Superior temporal gyrus (tissue), 1 donor: ENCODE results near the gene GZF1.

Experiments used
- DNase-seq: peaks from one replicate; pipeline ENCODE4 v3.0.0-alpha.2; 2016; ENCODE audit errors: extremely low spot score

Gene GZF1

GRCh38 chr20:23407781-23408464, 45.9 kb downstream of the GZF1 start:
- no peak for DNase-seq

- DNase-seq = no peak
Measured at GRCh38 chr20:23408957-23409356, 47.0 kb downstream of the GZF1 start.

DNA sequence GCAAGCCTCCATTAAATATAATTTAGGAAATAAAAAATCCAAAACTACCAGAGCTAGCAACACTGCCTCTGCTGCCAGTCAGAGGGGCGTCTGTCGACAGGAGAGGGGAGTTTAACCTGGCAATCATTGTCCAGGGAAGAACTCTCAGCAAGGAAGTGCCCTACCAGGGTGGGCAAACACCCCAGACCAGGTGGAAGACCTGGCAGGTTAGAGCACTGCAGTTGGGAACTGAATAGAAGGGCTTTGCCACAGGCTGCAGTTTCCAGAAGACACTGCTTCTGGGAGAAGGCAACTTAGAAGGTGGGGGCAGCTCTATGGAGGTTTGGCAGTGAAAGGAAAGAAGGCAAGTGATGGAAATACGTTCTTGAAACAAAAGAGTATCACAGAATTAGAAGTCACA, 47.8 kb downstream of the GZF1 start:
- DNase-seq = no peak

DNA sequence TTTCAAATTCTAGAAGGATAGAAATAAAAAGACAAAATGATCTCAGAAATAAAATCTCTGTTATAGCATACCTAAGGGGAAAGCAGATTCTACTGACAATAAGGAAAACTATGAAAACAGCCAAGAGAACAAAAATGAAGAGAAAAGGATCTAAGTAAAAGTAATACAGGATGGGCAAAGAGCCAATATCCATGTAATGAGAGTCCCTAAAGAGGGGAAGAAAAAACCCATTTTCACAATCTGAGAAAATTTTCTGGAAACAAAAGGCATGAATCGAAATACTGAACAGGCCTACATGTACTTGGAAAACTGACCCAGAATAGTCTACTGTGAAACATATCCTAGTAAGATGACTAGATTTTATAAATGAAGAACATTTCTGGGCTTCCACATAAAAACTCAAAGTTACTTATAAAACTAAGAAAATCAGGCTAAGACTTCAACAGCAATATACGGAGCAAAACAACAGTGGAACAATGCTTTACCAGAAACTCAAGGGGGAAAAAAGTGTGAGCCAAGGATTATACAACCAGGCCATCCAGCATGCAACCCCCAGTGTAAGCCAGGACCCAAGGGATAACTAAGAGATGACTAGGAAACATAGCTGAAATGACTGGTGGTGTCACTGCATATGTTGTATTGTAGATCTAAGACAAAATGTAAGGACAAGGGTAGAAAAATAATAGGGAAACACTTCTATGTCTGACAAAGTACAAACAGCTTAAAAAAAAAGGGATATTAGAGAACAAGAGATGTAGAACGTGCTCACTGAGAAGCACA, 49.1 kb downstream of the GZF1 start:
- no peak for DNase-seq

DNA sequence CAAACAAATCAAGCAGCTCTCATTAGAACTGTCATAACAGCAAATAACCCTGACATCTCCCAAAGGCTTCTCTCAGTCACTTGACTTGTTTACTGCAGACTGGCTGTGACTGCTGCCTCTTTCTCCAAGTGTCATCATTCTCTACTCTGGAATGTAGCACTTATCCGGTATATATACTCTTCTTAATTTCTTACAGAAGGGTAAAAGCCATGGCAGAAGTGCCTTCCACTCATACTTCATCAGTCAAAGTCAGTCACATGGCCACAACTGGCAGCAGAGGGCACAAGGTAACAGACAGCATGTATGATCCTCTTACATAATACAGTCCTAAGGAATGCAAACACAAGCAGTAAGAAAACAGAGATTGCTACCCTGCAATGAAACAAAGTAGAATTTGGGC, 50.0 kb downstream of the GZF1 start:
- DNase-seq = no peak

DNA sequence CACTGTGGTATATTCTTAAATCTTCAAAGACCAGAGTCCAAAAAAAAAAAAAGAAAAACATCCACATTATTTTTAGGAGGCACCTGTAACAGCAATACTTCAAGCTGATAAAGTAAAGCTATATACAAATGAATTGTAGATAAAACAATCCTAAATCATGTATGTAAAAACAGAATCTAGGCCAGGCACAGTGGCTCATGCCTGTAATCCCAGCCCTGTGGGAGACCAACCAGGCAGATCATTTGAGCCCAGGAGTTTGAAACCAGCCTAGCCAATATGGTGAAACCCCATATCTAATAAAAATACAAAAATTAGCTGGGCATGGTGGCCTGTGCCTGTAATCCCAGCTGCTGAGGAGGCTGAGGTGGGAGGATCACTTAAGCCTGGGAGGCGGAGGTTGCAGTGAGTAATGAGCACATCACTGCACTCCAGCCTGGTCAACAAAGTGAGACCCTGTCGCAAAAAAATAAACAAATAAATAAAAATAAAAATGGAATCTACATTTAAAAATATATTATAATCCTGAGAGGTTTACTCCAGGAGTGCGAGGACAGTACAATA, 52.0 kb downstream of the GZF1 start:
- no peak for DNase-seq

GRCh38 chr20:23414526-23415188, 52.7 kb downstream of the GZF1 start:
- DNase-seq = no peak

GRCh38 chr20:23415555-23415954, 53.6 kb downstream of the GZF1 start:
- no peak for DNase-seq

- DNase-seq = no peak
Measured at GRCh38 chr20:23415959-23416583, 54.1 kb downstream of the GZF1 start.

DNA sequence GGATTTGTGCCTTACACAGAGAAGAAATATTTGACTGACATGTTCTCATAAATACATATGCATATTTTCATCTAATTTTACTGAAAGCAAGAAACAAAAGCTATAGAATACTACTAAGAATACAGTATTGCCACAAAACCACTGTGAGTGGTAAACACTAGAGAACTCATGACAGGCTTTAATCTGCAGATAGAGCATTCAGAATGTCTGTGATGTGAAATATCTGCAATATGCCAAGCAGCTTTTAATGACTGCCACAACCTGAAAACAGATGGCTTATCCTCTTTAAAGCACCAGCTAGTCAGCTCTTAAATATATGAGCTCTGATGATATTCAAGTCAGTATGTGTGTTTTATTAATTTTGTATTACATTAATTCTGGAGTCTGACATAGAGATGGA, 55.9 kb downstream of the GZF1 start:
- no peak for DNase-seq

DNA sequence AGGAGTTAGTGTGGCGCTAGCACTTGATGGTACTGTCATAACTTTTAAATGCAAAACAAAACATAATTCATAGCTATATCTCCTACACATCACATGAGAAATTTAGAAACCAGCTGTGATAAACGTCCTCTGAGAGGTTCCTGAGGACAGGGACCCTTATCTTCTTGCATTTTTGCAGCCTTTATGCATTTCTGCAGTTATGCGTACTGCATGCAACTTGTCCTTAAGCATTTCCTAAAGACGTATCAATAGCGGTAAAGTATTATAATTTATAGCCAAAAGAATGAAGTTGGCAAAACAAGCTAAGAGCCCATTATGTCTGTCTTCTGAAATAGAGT, 57.6 kb downstream of the GZF1 start:
- DNase-seq = peak; percentile 51

DNA sequence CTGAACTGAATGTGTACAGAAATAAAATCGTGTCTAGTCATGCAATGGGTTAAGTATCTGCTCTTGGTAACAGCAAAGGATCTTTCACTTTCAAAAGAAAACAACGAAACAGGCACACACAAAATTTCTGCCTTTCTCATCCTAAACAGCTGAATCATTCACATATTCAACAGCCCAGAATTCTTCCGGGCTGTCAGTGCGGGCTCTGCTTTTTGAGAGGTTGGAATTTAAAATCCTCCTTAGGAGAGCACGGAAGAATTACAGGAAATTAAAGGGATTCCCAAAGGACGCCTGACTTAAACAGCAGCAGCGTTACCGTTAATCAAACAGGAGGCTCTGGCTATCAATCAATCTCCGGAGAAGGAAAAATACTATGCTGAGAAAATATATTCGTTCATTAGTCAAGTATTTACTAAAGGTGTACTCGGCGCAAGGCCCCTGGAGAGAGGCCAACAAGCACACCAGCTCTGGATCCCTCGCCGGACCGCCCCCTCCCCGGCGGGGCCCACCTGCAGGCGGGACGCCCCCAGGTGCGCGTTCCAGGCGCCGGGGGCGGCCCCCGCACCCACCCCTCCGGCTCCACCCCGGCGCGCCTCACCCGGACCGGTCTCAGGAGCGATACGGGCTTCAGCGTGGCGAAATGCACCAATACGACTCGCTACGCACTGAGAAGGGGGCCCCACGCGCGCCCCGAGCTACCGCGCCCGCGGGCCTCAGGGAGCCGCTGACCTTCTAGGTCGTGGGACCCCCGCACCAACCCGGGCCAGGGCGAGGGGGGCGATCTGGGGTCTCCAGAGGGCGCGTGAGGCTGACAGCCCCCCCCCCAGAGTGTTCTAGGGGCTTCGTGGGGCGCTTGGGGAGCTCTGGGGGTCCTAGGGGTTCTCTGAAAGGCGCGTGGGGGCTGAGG, 58.3 kb downstream of the GZF1 start:
- DNase-seq = peak; percentile 56

DNA sequence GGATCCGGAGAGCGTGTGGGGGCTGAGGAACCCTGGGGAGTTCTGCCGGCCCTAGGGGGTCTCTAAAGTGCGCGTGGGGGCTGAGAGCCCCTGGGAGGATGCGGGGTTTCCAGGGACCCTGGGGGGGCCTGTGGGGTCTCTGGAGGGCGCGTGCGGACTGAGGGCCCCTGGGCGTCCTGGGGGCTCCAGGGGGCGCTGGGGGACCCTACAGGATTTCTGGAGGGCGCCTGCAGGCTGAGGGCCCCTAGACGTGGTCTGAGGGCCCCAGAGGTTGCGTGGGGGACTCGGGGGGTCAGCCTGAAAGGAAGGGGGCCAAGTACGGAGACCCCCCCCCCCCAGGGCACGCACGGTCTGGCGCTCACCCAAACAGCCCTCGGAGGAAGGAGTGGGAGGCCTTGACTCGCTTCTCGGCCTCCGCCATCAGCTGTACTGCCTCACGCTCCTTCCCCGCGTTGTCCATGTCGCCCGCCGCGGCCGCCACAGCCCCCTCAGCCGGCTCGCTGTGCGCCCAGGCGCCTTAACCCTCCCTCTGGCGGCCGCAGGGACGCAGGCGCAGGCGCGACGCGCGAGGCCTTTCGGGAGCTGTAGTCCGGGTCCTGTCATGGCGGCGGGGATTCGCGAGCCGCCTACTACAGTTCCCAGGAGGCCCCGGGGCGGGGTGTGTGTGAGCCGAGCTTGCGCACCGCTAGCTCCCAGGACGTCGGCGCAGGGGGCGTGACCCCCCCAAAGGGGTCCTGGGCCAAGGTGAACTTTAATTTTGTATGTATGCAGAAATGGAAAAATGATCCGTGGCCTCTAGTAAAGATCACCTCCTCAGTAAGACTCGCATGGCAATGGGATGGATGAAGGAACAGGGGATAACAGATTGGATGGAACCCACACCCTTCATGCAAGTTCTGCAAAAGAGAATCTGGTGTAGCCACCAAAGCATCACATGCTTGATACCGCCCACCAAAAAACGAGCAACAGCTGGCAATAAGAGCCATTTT, 59.3 kb downstream of the GZF1 start, which contains the start of gene NAPB:
NAPB (minus strand) TSS at position 546 of the 989 bp plus-strand sequence; CDS start at position 460, 86 bp downstream.
- DNase-seq = peak; percentile 96
